CD4-positive, CD25-positive, alpha-beta regulatory T cell (primary cell): Measurements from ENCODE around the gene ABCC12. TPM values are rescaled to one million over a fixed set of nuclear protein-coding genes. Genes with fewer than 3 reads are reported as not detected.

ENCODE experiments used
- ATAC-seq, 2 donors: fragments of 150-1000 bp; cut with Tn5 transposase; one replicate each; pipeline ENCODE4 v1.10.0; 2021; ENCODE audit warnings: low read depth in 2 of 2, moderate number of reproducible peaks in 2 of 2, moderate library complexity in 1 of 2
- DNase-seq, 3 donors: peaks; one replicate each; pipeline versions ENCODE4 v3.0.0 to v3.0.0-alpha.2; 2012 to 2022; ENCODE audit warnings: mixed read lengths in 1 of 3
- H3K27ac ChIP-seq: one replicate; pipeline ENCODE4 v1.7.0; 2013; ENCODE audit warnings: mild to moderate bottlenecking, low read length; ENCODE audit not compliant: insufficient read depth, poor library complexity, severe bottlenecking
- H3K27me3 ChIP-seq: one replicate; pipeline ENCODE4 v1.7.0; 2013; ENCODE audit warnings: low read length; ENCODE audit not compliant: control insufficient read depth, insufficient read depth
- H3K36me3 ChIP-seq: one replicate; pipeline ENCODE4 v1.7.0; 2013; ENCODE audit warnings: mild to moderate bottlenecking, low read length, moderate library complexity; ENCODE audit not compliant: control insufficient read depth, insufficient read depth
- H3K4me1 ChIP-seq: 2 replicates; pipeline ENCODE4 v1.7.0; 2013; ENCODE audit warnings: mild to moderate bottlenecking, low read length; ENCODE audit not compliant: insufficient read depth, control insufficient read depth, poor library complexity, severe bottlenecking
- H3K4me3 ChIP-seq: one replicate; pipeline ENCODE4 v1.7.0; 2013; ENCODE audit warnings: low read depth, mild to moderate bottlenecking, low read length, moderate library complexity
- H3K9me3 ChIP-seq, 2 experiments: 1 replicate in 1 of 2; 2 replicates in 1 of 2; pipeline ENCODE4 v1.7.0; 2013; ENCODE audit warnings: low read length in 2 of 2, mild to moderate bottlenecking in 1 of 2, moderate library complexity in 1 of 2; ENCODE audit not compliant: control insufficient read depth in 2 of 2
- H3K27ac Mint-ChIP-seq, 3 donors: one replicate each; pipeline ENCODE4 v1.8.0; 2020 to 2022; ENCODE audit warnings: mild to moderate bottlenecking in 3 of 3, mixed read lengths in 3 of 3, moderate library complexity in 2 of 3
- H3K27me3 Mint-ChIP-seq: one replicate; pipeline ENCODE4 v1.8.0; 2022; ENCODE audit warnings: mild to moderate bottlenecking, mixed read lengths
- H3K36me3 Mint-ChIP-seq: one replicate; pipeline ENCODE4 v1.8.0; 2020; ENCODE audit warnings: mixed read lengths
- H3K4me1 Mint-ChIP-seq, 4 donors: one replicate each; pipeline ENCODE4 v1.8.0; 2020 to 2022; ENCODE audit warnings: mixed read lengths in 4 of 4, mild to moderate bottlenecking in 1 of 4
- H3K4me3 Mint-ChIP-seq, 4 donors: one replicate each; pipeline ENCODE4 v1.8.0; 2020 to 2022; ENCODE audit warnings: mild to moderate bottlenecking in 4 of 4, mixed read lengths in 4 of 4, moderate library complexity in 3 of 4
- H3K9me3 Mint-ChIP-seq, 7 donors: one replicate each; pipeline ENCODE4 v1.8.0; 2020 to 2022; ENCODE audit warnings: mixed read lengths in 7 of 7, mild to moderate bottlenecking in 3 of 7, moderate library complexity in 2 of 7
- polyA plus RNA-seq, 4 donors: library from polyadenylated mRNA; unstranded; fragments of 300-500 nt; fragmentation: Illumina TruSeq; gene quantifications; one replicate each; pipeline ENCODE4 v1.2.3, GENCODE V29; 2021
- total RNA-seq: library from RNA; stranded (reverse); gene quantifications from one replicate; pipeline ENCODE4 v1.2.3, GENCODE V29; 2022

ABCC12 gene
- total and polyA plus RNA-seq, 5 donors from 2014 or later: not detected

DNA sequence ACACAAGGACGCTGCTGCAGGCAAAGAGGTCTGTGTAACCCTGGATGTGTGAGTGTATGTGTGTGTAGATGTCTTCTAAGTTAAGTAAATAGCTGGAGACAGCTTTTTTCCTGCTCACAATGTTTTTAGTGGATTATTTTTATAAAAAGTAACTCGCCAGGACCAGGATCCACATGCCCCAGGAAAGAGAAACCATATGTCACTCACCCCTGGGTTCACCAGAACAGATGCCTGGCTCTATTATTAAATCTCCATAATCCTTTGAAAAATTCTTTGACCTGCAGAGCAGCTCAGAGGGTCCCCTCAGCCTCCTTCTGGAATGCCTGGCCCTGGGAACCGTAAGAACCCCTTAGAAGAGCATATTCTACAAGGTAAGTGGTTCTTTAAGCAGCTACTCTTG is 18.0 kb downstream of the ABCC12 start:
- no peak overlapping the region for H3K4me3 ChIP-seq
- peaks cover 4% of the 10 kb centered on the region for H3K27me3 Mint-ChIP-seq
- ATAC-seq (no peak), DNase-seq (no peak)
- H3K9me3 Mint-ChIP-seq: peaks cover 0 to 2% (median 0%) of the 10 kb centered on the region in 7 donors
- H3K9me3 ChIP-seq: no peaks in the 10 kb centered on the region
- H3K4me1 Mint-ChIP-seq: no peaks in the 10 kb centered on the region
- H3K27ac ChIP-seq: no peak overlapping the region
- H3K27me3 ChIP-seq: no peaks in the 10 kb centered on the region
- no peaks in the 10 kb centered on the region for H3K36me3 Mint-ChIP-seq
- H3K4me3 Mint-ChIP-seq: no peak overlapping the region
- no peak overlapping the region for H3K27ac Mint-ChIP-seq
- H3K4me1 ChIP-seq: no peaks in the 10 kb centered on the region
- H3K36me3 ChIP-seq: no peaks in the 10 kb centered on the region

DNA sequence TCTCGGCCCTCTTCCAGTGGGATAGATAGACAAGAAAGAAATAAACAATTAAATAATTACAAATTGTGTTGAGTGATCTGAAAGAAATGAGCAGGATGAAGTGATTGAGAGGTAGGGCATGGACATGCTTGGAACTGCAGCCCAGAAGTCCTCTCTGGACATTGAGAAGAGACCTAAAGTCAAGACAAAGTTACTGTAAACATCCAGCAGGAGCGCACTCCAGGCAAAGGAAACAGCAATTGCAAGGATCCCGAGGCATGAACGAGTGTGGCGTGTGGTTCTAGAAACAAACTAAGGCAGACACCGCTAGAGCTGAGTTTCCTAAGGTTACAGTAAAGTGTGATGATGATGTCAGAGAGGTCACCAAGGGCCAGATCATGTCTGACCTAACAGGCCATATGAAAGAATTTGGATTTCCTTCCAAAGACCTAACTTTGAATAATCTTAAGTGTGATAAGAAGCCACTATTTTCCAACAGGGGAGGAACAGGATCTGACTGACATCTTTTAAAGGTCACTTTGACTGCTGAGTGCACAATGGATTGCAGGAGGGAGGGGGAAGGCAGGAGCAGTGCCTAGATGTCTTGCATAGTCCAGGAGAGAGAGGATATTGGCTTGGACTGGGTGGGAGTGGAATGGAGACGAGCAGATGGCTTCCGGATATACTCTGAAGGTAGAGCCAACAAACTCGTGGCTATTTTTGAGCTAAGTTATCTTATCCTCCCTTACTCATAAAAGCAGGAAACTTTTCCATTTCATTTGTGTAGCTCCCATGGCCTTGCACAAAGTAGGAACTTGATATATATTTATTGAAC is 19.0 kb downstream of the ABCC12 start:
- no peak overlapping the region for H3K27ac ChIP-seq
- no peaks in the 10 kb centered on the region for H3K9me3 ChIP-seq
- ATAC-seq (no peak), DNase-seq (no peak)
- H3K27me3 ChIP-seq: no peaks in the 10 kb centered on the region
- no peaks in the 10 kb centered on the region for H3K36me3 Mint-ChIP-seq
- H3K27me3 Mint-ChIP-seq: peaks cover 5% of the 10 kb centered on the region
- H3K4me3 Mint-ChIP-seq: no peak overlapping the region
- no peaks in the 10 kb centered on the region for H3K36me3 ChIP-seq
- H3K4me1 Mint-ChIP-seq: no peaks in the 10 kb centered on the region
- H3K9me3 Mint-ChIP-seq: peaks cover 0 to 2% (median 0%) of the 10 kb centered on the region in 7 donors
- no peaks in the 10 kb centered on the region for H3K4me1 ChIP-seq
- no peak overlapping the region for H3K4me3 ChIP-seq
- H3K27ac Mint-ChIP-seq: no peak overlapping the region

DNA sequence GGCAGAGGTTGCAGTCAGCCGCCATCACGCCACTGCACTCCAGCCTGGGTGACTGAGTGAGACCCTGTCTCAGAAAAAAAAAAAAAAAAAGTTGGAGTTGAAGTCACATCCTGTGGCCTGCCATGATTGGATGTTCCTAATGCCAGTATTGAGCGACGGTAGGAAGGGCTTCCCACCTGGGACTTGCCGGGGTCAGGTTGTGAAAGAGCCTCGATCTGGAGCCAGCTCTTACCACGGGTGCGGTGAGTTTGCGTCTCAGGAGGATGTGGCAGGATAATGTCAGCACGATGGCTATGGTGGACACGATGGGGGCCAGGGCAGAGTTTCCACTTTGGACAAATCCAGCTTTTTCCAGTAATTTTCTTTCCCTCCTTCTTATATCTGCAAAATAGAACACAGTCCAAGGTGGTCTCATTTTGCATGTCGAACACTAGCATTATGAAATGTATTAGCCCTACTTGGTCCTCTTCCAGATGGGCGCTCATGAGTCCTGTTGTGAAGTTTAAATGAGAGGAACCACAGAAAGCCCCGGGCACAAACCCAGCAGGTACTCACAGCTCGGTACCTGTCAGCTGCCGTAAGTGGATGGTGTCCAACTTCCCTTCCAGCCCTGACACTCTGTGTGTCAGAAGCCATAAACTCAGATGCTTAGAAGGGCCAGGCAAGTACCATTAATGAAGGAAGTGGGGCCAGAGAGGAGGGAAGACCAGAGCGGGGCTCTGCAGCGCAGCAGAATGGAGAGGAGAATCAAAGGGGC is 22.2 kb downstream of the ABCC12 start:
- H3K36me3 Mint-ChIP-seq: no peaks in the 10 kb centered on the region
- Histone ChIP-seq H3K27ac (no peak overlapping the region), H3K4me3 (no peak overlapping the region), H3K36me3 (no peaks in the 10 kb centered on the region), H3K4me1 (no peaks in the 10 kb centered on the region), H3K27me3 (peaks cover 3% of the 10 kb centered on the region), H3K9me3 (no peaks in the 10 kb centered on the region)
- H3K9me3 Mint-ChIP-seq: no peaks in the 10 kb centered on the region
- H3K4me1 Mint-ChIP-seq: no peaks in the 10 kb centered on the region
- ATAC-seq (no peak), DNase-seq (no peak)
- no peak overlapping the region for H3K4me3 Mint-ChIP-seq
- H3K27me3 Mint-ChIP-seq: peaks cover 20% of the 10 kb centered on the region
- H3K27ac Mint-ChIP-seq: peak overlapping the region in 1 of 3 donors; percentile 34

DNA sequence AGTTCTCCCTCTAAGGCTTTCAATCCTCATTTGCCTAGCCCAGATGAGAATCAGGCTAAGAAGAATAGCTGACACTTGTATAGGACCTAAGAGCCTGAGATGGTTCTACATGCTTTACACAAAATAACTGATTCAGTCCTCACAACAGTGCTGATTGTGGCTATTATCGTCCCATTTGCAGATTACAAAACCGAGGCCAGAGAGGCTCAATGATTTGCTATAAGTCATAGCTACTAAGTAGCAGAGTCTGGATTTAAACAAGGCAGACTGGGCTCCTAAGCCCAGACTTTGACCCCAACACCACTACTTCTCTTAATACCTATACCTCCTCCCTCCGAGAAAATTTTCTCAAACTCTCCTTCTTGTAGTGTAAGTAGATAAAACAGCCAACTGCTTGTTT is 23.1 kb downstream of the ABCC12 start:
- Mint-ChIP-seq H3K27me3 (peaks cover 20% of the 10 kb centered on the region), H3K4me3 (no peak overlapping the region), H3K27ac (no peak overlapping the region), H3K9me3 (no peaks in the 10 kb centered on the region), H3K36me3 (no peaks in the 10 kb centered on the region), H3K4me1 (no peaks in the 10 kb centered on the region)
- Histone ChIP-seq H3K9me3 (no peaks in the 10 kb centered on the region), H3K4me3 (no peak overlapping the region), H3K4me1 (no peaks in the 10 kb centered on the region), H3K36me3 (no peaks in the 10 kb centered on the region), H3K27me3 (peaks cover 3% of the 10 kb centered on the region), H3K27ac (no peak overlapping the region)
- ATAC-seq (no peak), DNase-seq (no peak)

DNA sequence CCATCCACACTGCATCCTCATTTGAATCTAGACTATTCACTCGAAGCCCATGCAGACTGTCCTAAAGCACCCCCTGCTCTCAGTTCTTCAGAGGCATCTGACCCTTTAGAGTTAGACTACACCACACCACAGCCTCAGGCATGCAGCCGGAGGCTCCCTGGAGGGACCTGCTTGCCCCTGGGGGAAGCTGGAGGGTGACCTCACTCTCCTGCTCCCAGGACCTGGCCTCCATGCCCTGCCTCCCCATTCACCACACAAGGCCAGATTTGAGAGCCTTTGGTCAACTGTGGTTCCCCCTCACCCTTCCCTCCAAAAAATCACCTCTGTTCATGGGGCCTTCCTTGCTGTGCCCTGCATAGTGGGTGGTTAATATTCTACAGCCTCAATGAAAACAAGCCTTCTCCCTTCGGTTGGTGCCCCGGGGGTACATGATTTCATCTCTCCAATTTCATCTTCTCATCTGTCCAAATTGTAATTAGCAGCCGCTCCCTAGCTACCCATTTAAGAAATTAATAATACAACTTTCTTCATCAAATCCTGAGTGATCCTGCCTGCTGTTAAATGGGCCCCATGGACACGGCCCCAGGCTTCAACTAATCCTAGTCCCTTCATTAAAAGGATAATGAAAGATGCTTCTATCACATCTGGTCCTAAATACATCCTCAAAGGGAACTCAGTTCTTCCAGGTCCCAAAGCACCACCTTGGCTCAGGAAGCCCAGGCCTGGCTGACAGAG is 24.4 kb downstream of the ABCC12 start:
- DNase-seq: no peak
- H3K27ac ChIP-seq: no peak overlapping the region
- no peak for ATAC-seq
- Mint-ChIP-seq H3K27me3 (peaks cover 20% of the 10 kb centered on the region), H3K27ac (no peak overlapping the region), H3K4me3 (no peak overlapping the region), H3K4me1 (no peaks in the 10 kb centered on the region), H3K9me3 (peaks cover 0 to 1% (median 0%) of the 10 kb centered on the region in 7 donors), H3K36me3 (no peaks in the 10 kb centered on the region)
- H3K27me3 ChIP-seq: peaks cover 3% of the 10 kb centered on the region
- H3K4me3 ChIP-seq: no peak overlapping the region
- no peaks in the 10 kb centered on the region for H3K9me3 ChIP-seq
- no peaks in the 10 kb centered on the region for H3K4me1 ChIP-seq
- H3K36me3 ChIP-seq: no peaks in the 10 kb centered on the region

DNA sequence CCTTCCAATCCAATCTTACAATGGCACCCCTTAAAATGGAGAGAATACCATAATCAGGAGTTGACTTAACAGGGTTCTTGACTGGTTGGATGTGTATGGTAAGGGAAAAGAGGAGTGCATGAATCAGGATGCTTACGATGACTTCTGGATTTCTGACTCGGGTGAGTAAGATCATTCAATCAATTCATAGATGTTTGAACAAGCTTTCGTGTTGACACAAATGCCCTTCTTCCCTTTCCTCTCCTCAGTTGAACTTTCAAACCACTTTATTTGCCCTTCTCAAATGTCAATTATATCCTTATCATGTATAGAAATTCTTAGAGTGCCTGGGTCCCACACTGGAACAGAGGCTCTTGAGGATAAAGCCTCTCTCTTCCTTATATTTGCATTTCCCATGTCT is 25.9 kb downstream of the ABCC12 start:
- Mint-ChIP-seq H3K27me3 (peaks cover 27% of the 10 kb centered on the region), H3K4me1 (no peaks in the 10 kb centered on the region), H3K4me3 (no peak overlapping the region), H3K36me3 (no peaks in the 10 kb centered on the region), H3K9me3 (peaks cover 0 to 1% (median 0%) of the 10 kb centered on the region in 7 donors), H3K27ac (no peak overlapping the region)
- no peak for DNase-seq
- H3K27ac ChIP-seq: no peak overlapping the region
- H3K9me3 ChIP-seq: no peaks in the 10 kb centered on the region
- no peak for ATAC-seq
- H3K36me3 ChIP-seq: no peaks in the 10 kb centered on the region
- no peaks in the 10 kb centered on the region for H3K4me1 ChIP-seq
- peaks cover 3% of the 10 kb centered on the region for H3K27me3 ChIP-seq
- H3K4me3 ChIP-seq: no peak overlapping the region

DNA sequence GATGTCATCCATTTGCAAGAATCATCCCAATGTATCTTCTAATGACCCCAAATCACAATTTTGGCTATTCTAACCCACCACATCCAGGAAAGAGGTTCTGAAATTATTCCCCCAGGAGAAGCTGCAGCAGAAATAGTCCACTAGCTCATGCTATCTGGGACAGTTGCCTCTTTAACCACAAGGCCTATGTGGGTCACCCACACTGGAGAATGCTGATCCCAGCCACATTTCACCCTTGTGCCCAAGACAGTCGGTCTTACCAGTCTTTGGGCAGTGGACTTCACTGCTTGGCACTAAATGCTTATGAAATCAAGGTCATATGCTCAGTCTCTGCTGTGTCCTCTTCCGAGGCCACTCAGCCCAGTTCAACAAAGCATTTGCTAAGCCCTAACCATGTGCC is 27.0 kb downstream of the ABCC12 start:
- H3K27me3 ChIP-seq: peaks cover 3% of the 10 kb centered on the region
- ATAC-seq (no peak), DNase-seq (no peak)
- Mint-ChIP-seq H3K9me3 (peaks cover 0 to 1% (median 0%) of the 10 kb centered on the region in 7 donors), H3K27ac (no peak overlapping the region), H3K27me3 (peaks cover 27% of the 10 kb centered on the region), H3K4me1 (no peaks in the 10 kb centered on the region), H3K4me3 (no peak overlapping the region), H3K36me3 (no peaks in the 10 kb centered on the region)
- H3K36me3 ChIP-seq: no peaks in the 10 kb centered on the region
- no peaks in the 10 kb centered on the region for H3K9me3 ChIP-seq
- no peak overlapping the region for H3K27ac ChIP-seq
- no peaks in the 10 kb centered on the region for H3K4me1 ChIP-seq
- H3K4me3 ChIP-seq: no peak overlapping the region
